Fibroblast of skin of right quadriceps (primary cell): ENCODE results near the gene ITGB1BP1.

ENCODE experiments used
- DNase-seq: peaks from one replicate; pipeline ENCODE4 v3.0.0-alpha.2; 2013

ITGB1BP1 gene

DNA sequence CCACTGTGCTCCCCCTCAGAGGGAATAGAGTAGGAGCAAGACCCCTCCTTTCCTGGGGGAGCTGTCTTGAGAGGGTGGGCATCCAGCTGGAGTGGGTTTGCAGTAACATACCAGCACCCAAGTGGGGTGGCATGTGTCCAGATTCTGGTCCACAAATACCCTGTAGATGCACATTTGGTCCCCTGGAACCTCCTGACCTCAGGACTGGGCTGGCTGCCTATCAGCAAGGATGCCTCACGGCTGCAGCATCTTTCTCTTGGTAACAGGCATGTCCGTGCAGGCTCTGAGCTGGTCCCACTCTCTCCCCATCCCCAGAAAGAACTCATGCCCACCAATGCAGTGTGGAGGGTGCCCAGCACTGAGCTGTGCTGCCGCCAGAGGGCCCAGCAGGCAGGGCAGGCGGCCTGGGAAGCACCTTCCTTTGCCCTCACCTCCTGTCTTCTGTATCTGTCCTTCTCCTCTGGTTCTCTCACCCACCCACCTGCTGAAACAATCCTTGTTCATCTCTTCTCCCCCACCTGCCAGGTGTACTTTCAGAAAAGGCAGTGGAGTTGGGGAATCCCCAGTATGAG lies 47.4 kb downstream of the ITGB1BP1 start:
- no peak for DNase-seq

DNA sequence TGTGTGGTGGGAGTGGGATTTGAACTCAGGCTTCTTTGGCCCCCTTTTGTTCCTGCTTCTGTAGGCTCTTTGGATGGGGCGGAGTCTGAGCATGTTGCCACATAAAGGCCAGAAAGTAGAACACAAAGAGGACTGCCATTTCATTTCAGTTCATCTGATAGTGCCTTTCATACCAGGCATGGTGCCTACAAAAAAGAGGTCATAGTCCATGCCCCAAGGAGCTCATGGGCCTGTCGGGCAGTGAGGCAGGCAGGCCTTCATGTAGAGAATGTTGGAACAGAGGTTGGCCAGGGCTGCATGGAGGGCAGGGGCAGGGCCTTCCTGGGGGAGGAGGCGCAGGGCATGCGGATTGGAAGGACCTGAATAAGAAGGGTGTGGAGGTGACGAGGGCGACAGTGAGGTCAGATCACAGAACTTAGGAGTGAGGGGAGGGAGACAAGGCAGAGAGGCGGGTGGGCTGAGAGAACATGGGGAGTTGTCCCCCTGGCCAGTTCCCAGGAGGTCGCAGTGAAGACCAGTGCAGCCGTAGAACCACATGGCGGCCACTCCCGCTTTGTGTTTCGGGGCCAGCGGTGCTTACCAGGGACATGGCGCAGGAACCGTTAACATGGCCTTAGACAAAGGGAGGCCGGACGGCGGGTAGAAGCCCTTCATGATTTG lies 49.1 kb downstream of the ITGB1BP1 start:
- DNase-seq, result no peak

- DNase-seq, result no peak
Measured at GRCh38 chr2:9373476-9373875, 49.9 kb downstream of the ITGB1BP1 start.

DNA sequence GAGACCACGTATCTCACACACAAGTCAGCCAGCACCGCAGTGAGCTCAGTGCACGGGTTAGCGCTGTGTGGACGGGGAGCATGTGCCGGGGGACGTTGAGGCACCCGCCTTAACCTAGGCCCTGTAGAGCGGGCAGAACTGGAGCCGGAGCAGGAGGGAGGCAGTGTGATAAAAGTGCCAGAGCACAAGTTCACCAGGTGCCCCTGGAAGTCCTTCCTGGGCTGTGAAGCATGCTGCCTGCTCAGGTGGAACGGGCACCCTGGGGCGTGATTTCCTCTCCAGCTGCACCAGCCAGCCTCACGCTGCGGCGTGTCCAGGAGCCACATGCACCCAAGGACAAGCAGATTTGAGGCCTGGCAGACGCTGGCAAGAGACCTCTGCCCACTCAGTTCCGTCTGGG lies 50.3 kb downstream of the ITGB1BP1 start:
- no peak for DNase-seq

- no peak for DNase-seq
Measured at GRCh38 chr2:9370746-9371145, 52.6 kb downstream of the ITGB1BP1 start.

GRCh38 chr2:9366026-9366425 lies 57.3 kb downstream of the ITGB1BP1 start:
- no peak for DNase-seq

- no peak for DNase-seq
Measured at GRCh38 chr2:9365498-9366019, 57.8 kb downstream of the ITGB1BP1 start.

- no peak for DNase-seq
Measured at GRCh38 chr2:9364791-9365497, 58.4 kb downstream of the ITGB1BP1 start.

GRCh38 chr2:9364373-9364772 lies 59.0 kb downstream of the ITGB1BP1 start:
- no peak for DNase-seq

- peak; percentile 40 for DNase-seq
Measured at GRCh38 chr2:9360701-9361100, 62.6 kb downstream of the ITGB1BP1 start.

DNA sequence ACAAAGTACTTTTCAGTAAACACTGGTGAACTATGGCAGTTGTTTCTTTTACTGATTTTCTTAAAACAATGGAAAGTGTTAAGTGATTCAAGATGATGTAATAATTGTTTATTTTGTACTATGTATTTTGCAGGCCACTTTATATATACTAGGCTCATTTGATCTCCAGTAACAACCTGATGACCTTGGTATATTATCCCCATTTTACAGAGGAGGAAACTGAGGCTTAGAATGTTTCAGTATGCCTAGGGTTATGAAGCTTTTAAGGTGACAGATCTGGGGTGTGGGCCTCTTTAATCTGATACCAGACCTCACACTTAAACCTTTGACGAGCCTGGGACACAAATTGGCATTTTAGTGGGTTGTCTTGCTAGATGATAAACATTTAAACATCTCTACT lies 63.2 kb downstream of the ITGB1BP1 start:
- DNase-seq, result no peak

DNA sequence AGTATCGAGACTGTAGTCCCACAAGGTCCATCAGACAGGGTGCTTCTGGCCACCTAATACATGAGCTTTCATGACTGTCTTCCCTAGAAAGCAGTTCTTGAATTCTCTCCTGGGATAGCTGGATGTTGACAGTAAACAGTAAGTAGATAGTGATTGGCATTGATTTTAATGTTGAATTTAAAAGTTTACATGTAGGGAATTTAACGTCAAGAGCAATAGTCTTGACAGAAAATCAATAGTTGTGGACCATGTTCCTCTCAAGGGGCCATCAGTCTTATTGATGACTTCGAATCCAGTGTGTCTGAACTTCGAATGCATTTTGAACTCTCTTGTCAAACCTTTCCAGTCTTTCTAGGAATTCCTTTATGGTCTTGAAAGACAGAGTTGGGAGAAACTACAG lies 63.9 kb downstream of the ITGB1BP1 start:
- DNase-seq, result no peak

- no peak for DNase-seq
Measured at GRCh38 chr2:9358846-9359245, 64.5 kb downstream of the ITGB1BP1 start.

DNA sequence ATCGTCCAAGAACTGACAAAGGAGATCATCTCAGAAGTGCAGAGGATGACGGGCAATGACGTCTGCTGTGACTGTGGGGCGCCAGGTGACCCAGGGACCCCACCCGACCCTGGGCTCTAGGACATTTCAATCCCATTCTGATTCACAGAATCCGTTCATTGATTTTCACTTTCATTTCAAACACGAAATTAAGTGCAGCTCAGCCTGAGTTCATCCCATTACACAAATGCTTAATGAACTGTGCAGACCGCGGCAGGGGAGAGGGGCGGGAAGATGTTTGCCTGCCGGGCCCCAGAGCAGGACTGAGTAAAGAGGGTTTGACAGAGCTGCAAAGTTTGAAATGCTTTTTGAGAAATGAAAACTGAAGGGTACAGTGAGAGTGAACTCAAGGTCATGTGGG lies 67.1 kb downstream of the ITGB1BP1 start:
- DNase-seq, result no peak

GRCh38 chr2:9355716-9356115 lies 67.6 kb downstream of the ITGB1BP1 start:
- DNase-seq, result no peak

- no peak for DNase-seq
Measured at GRCh38 chr2:9355270-9355669, 68.1 kb downstream of the ITGB1BP1 start.

GRCh38 chr2:9354318-9354717 lies 69.0 kb downstream of the ITGB1BP1 start:
- DNase-seq, result no peak
